Keratinocyte (primary cell): Measurements from ENCODE around the gene KCNF1. TPM values are rescaled to one million over a fixed set of nuclear protein-coding genes. Genes with fewer than 3 reads are reported as not detected.

ENCODE experiments used
- DNase-seq: peaks from one replicate; pipeline ENCODE4 v3.0.0-alpha.2; 2011; ENCODE audit warnings: low read depth, missing footprints, low spot score
- FAIRE-seq: peaks from 2 replicates; lab custom pipeline; 2011; peaks lifted over from hg19 to GRCh38; lab: Jason Lieb, UNC
- H2AFZ ChIP-seq: 2 replicates; pipeline ENCODE4 v1.6.0; 2012; ENCODE audit warnings: low read length, control low read depth, inconsistent platforms; ENCODE audit not compliant: control insufficient read depth
- H3K27ac ChIP-seq: 2 replicates; pipeline ENCODE4 v1.5.1; 2011; ENCODE audit warnings: low read length; ENCODE audit not compliant: control insufficient read depth, insufficient read depth
- H3K27me3 ChIP-seq: 3 replicates; pipeline ENCODE4 v1.6.0; 2011; ENCODE audit warnings: low read length; ENCODE audit not compliant: control insufficient read depth, insufficient read depth; ENCODE audit errors: extremely low read depth
- H3K36me3 ChIP-seq, 2 experiments: 2 replicates in 1 of 2; 3 replicates in 1 of 2; pipeline ENCODE4 v1.5.1; 2011; ENCODE audit warnings: low read length in 2 of 2, mild to moderate bottlenecking in 1 of 2; ENCODE audit not compliant: control insufficient read depth in 2 of 2, insufficient read depth in 2 of 2; ENCODE audit errors: extremely low read depth in 1 of 2
- H3K4me1 ChIP-seq: 3 replicates; pipeline ENCODE4 v1.5.1; 2011; ENCODE audit warnings: low read length; ENCODE audit not compliant: control insufficient read depth, insufficient read depth; ENCODE audit errors: extremely low read depth
- H3K4me2 ChIP-seq: 3 replicates; pipeline ENCODE4 v1.6.0; 2011; ENCODE audit warnings: low read depth, low read length; ENCODE audit not compliant: control insufficient read depth, insufficient read depth; ENCODE audit errors: extremely low read depth
- H3K4me3 ChIP-seq, 3 experiments: fragments of 200-600 bp in 1 of 3; sonication (generic) in 1 of 3; 2 replicates in 2 of 3; 3 replicates in 1 of 3; pipeline ENCODE4 v1.5.1; 2011 to 2016; ENCODE audit warnings: low read length in 3 of 3, mild to moderate bottlenecking in 3 of 3, control low read depth in 2 of 3, inconsistent platforms in 1 of 3, low read depth in 1 of 3, mixed read lengths in 1 of 3, mixed run types in 1 of 3, moderate library complexity in 1 of 3; ENCODE audit not compliant: control insufficient read depth in 2 of 3, insufficient read depth in 2 of 3; ENCODE audit errors: extremely low read depth in 1 of 3
- H3K79me2 ChIP-seq: 2 replicates; pipeline ENCODE4 v1.6.0; 2012; ENCODE audit warnings: low read length; ENCODE audit not compliant: control insufficient read depth, insufficient read depth
- H3K9ac ChIP-seq: 3 replicates; pipeline ENCODE4 v1.6.0; 2011; ENCODE audit warnings: low read length; ENCODE audit not compliant: control insufficient read depth, insufficient read depth; ENCODE audit errors: extremely low read depth
- H3K9me1 ChIP-seq: 3 replicates; pipeline ENCODE4 v1.6.0; 2011; ENCODE audit warnings: low read length; ENCODE audit not compliant: control insufficient read depth, insufficient read depth; ENCODE audit errors: extremely low read depth
- H3K9me3 ChIP-seq: 2 replicates; pipeline ENCODE4 v1.5.1; 2012; ENCODE audit warnings: low read depth, low read length; ENCODE audit not compliant: control insufficient read depth
- H4K20me1 ChIP-seq: 3 replicates; pipeline ENCODE4 v1.6.0; 2011; ENCODE audit warnings: low read length; ENCODE audit not compliant: control insufficient read depth, insufficient read depth; ENCODE audit errors: extremely low read depth
- EZH2 ChIP-seq: IDR thresholded peaks from one replicate; pipeline ENCODE4 v1.6.1; 2012; ENCODE audit warnings: inconsistent platforms, mild to moderate bottlenecking, low read length, moderate library complexity
- dilution Hi-C: fragments of 300-500 bp; cut with MboI; formaldehyde crosslinking; loops from one replicate; pipeline ENCODE4 v1.7.0; 2020; ENCODE audit warnings: low sequenced_read_pairs; ENCODE audit not compliant: extremely low pct_ligation_motif_present
- polyA plus RNA-seq, 5 experiments: library from polyadenylated mRNA; depleted of rRNA in 3 of 5; stranded (reverse) in 3 of 5; stranded (forward) in 1 of 5; unstranded in 1 of 5; fragments of >200 nt; gene quantifications; 1 replicate in 1 of 5; 2 replicates in 3 of 5; 3 replicates in 1 of 5; pipeline versions ENCODE4 v1.2.1 to v1.2.3, GENCODE V29; 2011 to 2012; ENCODE audit warnings: missing spikeins in 2 of 5, low read depth in 1 of 5, low replicate concordance in 1 of 5
- TF ChIP-seq, protein P1 (sequence below), 3 experiments: IDR thresholded peaks in 1 of 3; conservative IDR thresholded peaks in 1 of 3; optimal IDR thresholded peaks in 1 of 3; 2 replicates in 2 of 3; 3 replicates in 1 of 3; pipeline versions ENCODE3 to v1.5.1; 2011; ENCODE audit warnings: low read length in 3 of 3, mild to moderate bottlenecking in 3 of 3, moderate library complexity in 2 of 3, control low read depth in 1 of 3, inconsistent platforms in 1 of 3; ENCODE audit not compliant: insufficient read depth in 2 of 3; ENCODE audit errors: extremely low read depth in 1 of 3

Gene KCNF1
- polyA plus RNA-seq, 1 donor (not counting 4 experiments of a cell fraction or from before 2014, with no cell fraction given): 0.05 TPM

DNA sequence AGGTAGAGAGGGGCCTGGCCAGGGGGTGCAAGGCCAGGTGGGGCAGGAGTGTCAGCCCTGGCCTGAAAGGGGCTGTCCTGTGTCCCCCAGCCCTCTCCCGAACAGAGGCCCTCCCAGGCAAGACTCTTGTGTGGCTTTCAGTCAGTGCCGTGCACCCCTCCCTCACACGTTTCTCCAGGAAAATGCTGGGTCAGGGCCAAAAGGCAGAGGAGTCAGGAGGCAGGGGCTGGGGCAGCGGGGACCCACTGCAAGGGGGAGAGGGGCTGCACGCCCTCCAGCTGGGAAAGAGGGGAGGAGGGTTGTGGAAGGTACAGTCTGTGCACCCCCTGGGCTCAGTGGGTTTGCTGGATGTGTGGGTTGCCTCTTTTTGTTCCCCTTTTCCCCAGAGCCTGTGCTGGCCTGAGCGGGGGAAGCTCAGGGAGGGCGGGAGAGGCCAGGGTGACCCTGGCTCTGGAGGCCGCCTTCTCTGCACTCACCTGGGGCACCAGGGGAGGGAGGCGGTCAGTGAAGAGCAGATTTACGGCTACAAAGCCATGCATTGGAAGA is 4.1 kb downstream of the KCNF1 start:
- dilution Hi-C loops: no loop called here
- TF ChIP-seq, protein P1, sequence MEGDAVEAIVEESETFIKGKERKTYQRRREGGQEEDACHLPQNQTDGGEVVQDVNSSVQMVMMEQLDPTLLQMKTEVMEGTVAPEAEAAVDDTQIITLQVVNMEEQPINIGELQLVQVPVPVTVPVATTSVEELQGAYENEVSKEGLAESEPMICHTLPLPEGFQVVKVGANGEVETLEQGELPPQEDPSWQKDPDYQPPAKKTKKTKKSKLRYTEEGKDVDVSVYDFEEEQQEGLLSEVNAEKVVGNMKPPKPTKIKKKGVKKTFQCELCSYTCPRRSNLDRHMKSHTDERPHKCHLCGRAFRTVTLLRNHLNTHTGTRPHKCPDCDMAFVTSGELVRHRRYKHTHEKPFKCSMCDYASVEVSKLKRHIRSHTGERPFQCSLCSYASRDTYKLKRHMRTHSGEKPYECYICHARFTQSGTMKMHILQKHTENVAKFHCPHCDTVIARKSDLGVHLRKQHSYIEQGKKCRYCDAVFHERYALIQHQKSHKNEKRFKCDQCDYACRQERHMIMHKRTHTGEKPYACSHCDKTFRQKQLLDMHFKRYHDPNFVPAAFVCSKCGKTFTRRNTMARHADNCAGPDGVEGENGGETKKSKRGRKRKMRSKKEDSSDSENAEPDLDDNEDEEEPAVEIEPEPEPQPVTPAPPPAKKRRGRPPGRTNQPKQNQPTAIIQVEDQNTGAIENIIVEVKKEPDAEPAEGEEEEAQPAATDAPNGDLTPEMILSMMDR (optimal IDR thresholded peaks at IDR 0.05 in 1 of 3, IDR thresholded peaks at IDR 0.05 in 1 of 3, conservative IDR thresholded peaks at IDR 0.05 in 1 of 3; ENCODE audit: extremely low read depth in 1 of 3, insufficient read depth in 2 of 3, low read length in 3 of 3): no peak
- TF ChIP-seq EZH2: no peak
- H2AFZ ChIP-seq: no peak overlapping the region
- no peaks in the 10 kb centered on the region for H4K20me1 ChIP-seq
- H3K4me2 ChIP-seq: no peak overlapping the region
- FAIRE-seq (no peak), DNase-seq (no peak)
- no peak overlapping the region for H3K27ac ChIP-seq
- H3K9me3 ChIP-seq: no peaks in the 10 kb centered on the region
- H3K79me2 ChIP-seq: no peaks in the 10 kb centered on the region
- no peaks in the 10 kb centered on the region for H3K9me1 ChIP-seq
- H3K4me3 ChIP-seq: no peak overlapping the region
- peaks cover 50% of the 10 kb centered on the region for H3K27me3 ChIP-seq
- H3K4me1 ChIP-seq: no peaks in the 10 kb centered on the region
- H3K9ac ChIP-seq: no peak overlapping the region
- H3K36me3 ChIP-seq: no peaks in the 10 kb centered on the region

DNA sequence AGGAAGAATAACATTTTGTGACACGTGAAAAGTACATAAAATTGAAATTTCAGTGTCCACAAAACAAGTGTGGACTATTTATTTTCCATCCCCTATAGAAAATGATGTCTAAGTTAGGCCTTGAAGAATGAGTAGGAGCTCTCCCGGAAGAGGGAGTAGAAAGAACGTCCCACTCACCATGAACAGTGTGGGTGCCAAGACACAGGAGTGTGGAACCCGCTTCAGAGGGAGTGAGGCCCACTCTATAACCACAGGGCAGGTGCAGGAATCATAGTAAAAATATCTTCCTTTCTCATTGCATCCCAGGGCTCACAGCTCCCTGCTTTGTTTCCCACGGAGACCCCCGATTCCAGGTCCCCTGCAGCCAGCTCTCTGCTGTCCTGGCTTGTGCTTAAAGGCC is 5.2 kb downstream of the KCNF1 start:
- Histone ChIP-seq H3K4me2 (no peak overlapping the region), H3K9ac (no peak overlapping the region), H3K9me1 (no peaks in the 10 kb centered on the region), H3K4me1 (no peaks in the 10 kb centered on the region), H4K20me1 (no peaks in the 10 kb centered on the region), H3K27ac (no peak overlapping the region), H3K9me3 (no peaks in the 10 kb centered on the region), H3K4me3 (no peak overlapping the region), H3K79me2 (no peaks in the 10 kb centered on the region), H3K36me3 (no peaks in the 10 kb centered on the region), H2AFZ (no peak overlapping the region), H3K27me3 (peaks cover 47% of the 10 kb centered on the region)
- no peak for FAIRE-seq
- TF ChIP-seq EZH2: no peak
- TF ChIP-seq, protein P1 (optimal IDR thresholded peaks at IDR 0.05 in 1 of 3, IDR thresholded peaks at IDR 0.05 in 1 of 3, conservative IDR thresholded peaks at IDR 0.05 in 1 of 3; ENCODE audit: extremely low read depth in 1 of 3, insufficient read depth in 2 of 3, low read length in 3 of 3): no peak
- dilution Hi-C loops: no loop called here
- DNase-seq: no peak
